WTC11 (cell line): Measurements from ENCODE around the gene KLHL29. TPM values are rescaled to one million over a fixed set of nuclear protein-coding genes. Genes with fewer than 3 reads are reported as not detected.

Experiments used
- ATAC-seq: fragments of 200-7000 bp; cut with Tn5 transposase; 2 replicates; pipeline ENCODE4 v1.10.0; 2021; ENCODE audit warnings: mild to moderate bottlenecking, moderate library complexity
- CTCF ChIA-PET: fragments of 300-600 bp; sonication (Branson Sonifier 250); formaldehyde crosslinking; loops from one replicate; lab custom pipeline; 2021; ENCODE audit warnings: antibody characterized with exemption; lab: Charles Lee
- POLR2A ChIA-PET: fragments of 350-600 bp; sonication (Branson Sonifier 250); formaldehyde crosslinking; loops from one replicate; lab custom pipeline; 2021; ENCODE audit warnings: antibody characterized with exemption; lab: Charles Lee
- DNase-seq: peaks from one replicate; pipeline ENCODE4 v3.0.0; 2021; ENCODE audit warnings: low spot score
- H3K27ac Mint-ChIP-seq: 2 replicates; pipeline ENCODE4 v1.8.0; 2021; ENCODE audit warnings: mixed read lengths
- H3K27me3 Mint-ChIP-seq: 2 replicates; pipeline ENCODE4 v1.8.0; 2021; ENCODE audit warnings: low read depth, mild to moderate bottlenecking, moderate library complexity, mixed read lengths
- H3K36me3 Mint-ChIP-seq: 2 replicates; pipeline ENCODE4 v1.8.0; 2021; ENCODE audit warnings: mixed read lengths
- H3K4me1 Mint-ChIP-seq: 2 replicates; pipeline ENCODE4 v1.8.0; 2022; ENCODE audit warnings: mixed read lengths
- H3K4me3 Mint-ChIP-seq: 2 replicates; pipeline ENCODE4 v1.8.0; 2021; ENCODE audit warnings: mild to moderate bottlenecking, moderate library complexity, mixed read lengths
- H3K9me3 Mint-ChIP-seq: 2 replicates; pipeline ENCODE4 v1.8.0; 2021; ENCODE audit warnings: mixed read lengths
- ATF1 ChIP-seq: sonication (generic); formaldehyde crosslinking; IDR thresholded peaks from 2 replicates; pipeline ENCODE4 v1.8.1; 2023; ENCODE audit warnings: mild to moderate bottlenecking, moderate library complexity, missing genetic modification reagents
- CREM ChIP-seq: sonication (generic); formaldehyde crosslinking; IDR thresholded peaks from 2 replicates; pipeline ENCODE4 v1.8.1; 2022; ENCODE audit warnings: mild to moderate bottlenecking, missing genetic modification reagents, moderate library complexity
- MXD4 ChIP-seq: fragments of 250-450 bp; sonication (Bioruptor Pico); IDR thresholded peaks from 2 replicates; pipeline ENCODE4 v1.8.0; 2021; ENCODE audit warnings: mild to moderate bottlenecking, moderate library complexity, borderline replicate concordance
- NFYB ChIP-seq: sonication (generic); formaldehyde crosslinking; conservative IDR thresholded peaks from 2 replicates; pipeline ENCODE4 v1.8.0; 2022; ENCODE audit warnings: low read depth, missing genetic modification reagents
- OVOL2 ChIP-seq: fragments of 250-450 bp; sonication (Bioruptor Pico); IDR thresholded peaks from 2 replicates; pipeline ENCODE4 v1.9.0; 2021; ENCODE audit warnings: mild to moderate bottlenecking, borderline replicate concordance
- SMAD4 ChIP-seq: sonication (generic); formaldehyde crosslinking; IDR thresholded peaks from 2 replicates; pipeline ENCODE4 v1.8.0; 2022; ENCODE audit warnings: mild to moderate bottlenecking, missing genetic modification reagents
- total RNA-seq: library from RNA; stranded (reverse); gene quantifications from 3 replicates; pipeline ENCODE4 v1.2.3, GENCODE V29; 2021
- TF ChIP-seq, protein P1 (sequence below): sonication (generic); formaldehyde crosslinking; IDR thresholded peaks from 2 replicates; pipeline ENCODE4 v1.8.1; 2023; ENCODE audit warnings: mild to moderate bottlenecking, missing genetic modification reagents, moderate library complexity
- TF ChIP-seq, protein P2 (sequence below): sonication (generic); formaldehyde crosslinking; IDR thresholded peaks from 2 replicates; pipeline ENCODE4 v1.8.0; 2022; ENCODE audit warnings: mild to moderate bottlenecking, missing genetic modification reagents
- TF ChIP-seq, protein P3 (sequence below): fragments of 250-450 bp; sonication (Bioruptor Pico); IDR thresholded peaks from 2 replicates; pipeline ENCODE4 v1.9.0; 2021; ENCODE audit warnings: mild to moderate bottlenecking, borderline replicate concordance
- TF ChIP-seq, protein P4 (sequence below): sonication (generic); formaldehyde crosslinking; IDR thresholded peaks from 2 replicates; pipeline ENCODE4 v1.8.1; 2023; ENCODE audit warnings: mild to moderate bottlenecking, missing genetic modification reagents
- TF ChIP-seq, protein P5 (sequence below): sonication (generic); formaldehyde crosslinking; conservative IDR thresholded peaks from 2 replicates; pipeline ENCODE4 v1.8.1; 2023; ENCODE audit warnings: mild to moderate bottlenecking, low read depth, missing genetic modification reagents, moderate library complexity
- TF ChIP-seq, protein P6 (sequence below): sonication (generic); formaldehyde crosslinking; IDR thresholded peaks from 2 replicates; pipeline ENCODE4 v1.8.0; 2022; ENCODE audit warnings: mild to moderate bottlenecking, missing genetic modification reagents

KLHL29 gene
- total RNA-seq, 1 experiment from 2014 or later, result 7.1 TPM

DNA sequence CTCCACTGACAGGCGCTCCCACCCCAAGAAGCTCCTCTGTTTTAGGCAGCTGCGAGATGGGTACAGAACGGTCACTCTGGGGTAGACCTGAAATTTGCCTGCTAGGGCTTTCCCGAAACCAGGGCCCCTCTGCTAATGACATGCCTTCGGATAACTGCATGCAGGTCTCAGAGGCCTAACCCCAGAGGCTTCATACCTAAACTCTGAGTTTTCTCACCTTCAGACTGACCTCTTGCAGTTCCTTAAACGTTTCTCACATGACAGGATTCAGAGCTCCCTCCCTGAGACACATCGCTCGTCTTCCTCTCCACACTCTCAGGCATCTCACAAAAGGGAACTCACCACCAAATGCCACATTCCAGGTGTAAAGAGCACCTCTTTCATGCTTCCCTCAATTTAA is 11.3 kb upstream of the KLHL29 start:
- ChIA-PET POLR2A (no interaction called here), CTCF (no interaction called here)
- H3K4me1 Mint-ChIP-seq, result peaks cover 8% of the 10 kb centered on the region

DNA sequence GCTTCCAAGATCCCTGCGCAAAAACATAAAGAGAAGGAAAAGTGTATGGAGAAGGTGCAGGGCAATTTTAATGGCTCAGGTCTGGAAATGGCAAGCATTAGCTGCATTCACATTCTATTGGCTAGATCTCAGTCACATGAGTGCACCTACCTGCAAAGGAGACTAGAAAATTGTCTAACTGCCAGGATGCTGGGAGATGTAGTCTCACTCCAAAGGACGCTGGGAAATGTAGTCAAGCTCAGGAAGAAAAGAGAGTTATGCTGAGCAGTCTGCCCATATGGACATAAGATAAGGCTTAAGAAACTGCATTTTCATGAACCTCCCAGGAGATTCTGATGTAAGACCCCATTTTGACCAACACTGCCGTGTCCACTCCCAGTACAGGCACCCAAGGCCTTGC is 9.5 kb upstream of the KLHL29 start:
- H3K36me3 Mint-ChIP-seq, result no peaks in the 10 kb centered on the region
- POLR2A ChIA-PET, result no interaction called here
- TF ChIP-seq MXD4, result no peak
- peak; percentile 90 for TF ChIP-seq NFYB (CRISPR knock-in tag)
- TF ChIP-seq, protein P1, sequence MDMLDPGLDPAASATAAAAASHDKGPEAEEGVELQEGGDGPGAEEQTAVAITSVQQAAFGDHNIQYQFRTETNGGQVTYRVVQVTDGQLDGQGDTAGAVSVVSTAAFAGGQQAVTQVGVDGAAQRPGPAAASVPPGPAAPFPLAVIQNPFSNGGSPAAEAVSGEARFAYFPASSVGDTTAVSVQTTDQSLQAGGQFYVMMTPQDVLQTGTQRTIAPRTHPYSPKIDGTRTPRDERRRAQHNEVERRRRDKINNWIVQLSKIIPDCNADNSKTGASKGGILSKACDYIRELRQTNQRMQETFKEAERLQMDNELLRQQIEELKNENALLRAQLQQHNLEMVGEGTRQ (CRISPR knock-in tag), result peak; percentile 90
- TF ChIP-seq, protein P2, sequence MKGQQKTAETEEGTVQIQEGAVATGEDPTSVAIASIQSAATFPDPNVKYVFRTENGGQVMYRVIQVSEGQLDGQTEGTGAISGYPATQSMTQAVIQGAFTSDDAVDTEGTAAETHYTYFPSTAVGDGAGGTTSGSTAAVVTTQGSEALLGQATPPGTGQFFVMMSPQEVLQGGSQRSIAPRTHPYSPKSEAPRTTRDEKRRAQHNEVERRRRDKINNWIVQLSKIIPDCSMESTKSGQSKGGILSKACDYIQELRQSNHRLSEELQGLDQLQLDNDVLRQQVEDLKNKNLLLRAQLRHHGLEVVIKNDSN (CRISPR knock-in tag), result peak; percentile 89
- TF ChIP-seq, protein P3, sequence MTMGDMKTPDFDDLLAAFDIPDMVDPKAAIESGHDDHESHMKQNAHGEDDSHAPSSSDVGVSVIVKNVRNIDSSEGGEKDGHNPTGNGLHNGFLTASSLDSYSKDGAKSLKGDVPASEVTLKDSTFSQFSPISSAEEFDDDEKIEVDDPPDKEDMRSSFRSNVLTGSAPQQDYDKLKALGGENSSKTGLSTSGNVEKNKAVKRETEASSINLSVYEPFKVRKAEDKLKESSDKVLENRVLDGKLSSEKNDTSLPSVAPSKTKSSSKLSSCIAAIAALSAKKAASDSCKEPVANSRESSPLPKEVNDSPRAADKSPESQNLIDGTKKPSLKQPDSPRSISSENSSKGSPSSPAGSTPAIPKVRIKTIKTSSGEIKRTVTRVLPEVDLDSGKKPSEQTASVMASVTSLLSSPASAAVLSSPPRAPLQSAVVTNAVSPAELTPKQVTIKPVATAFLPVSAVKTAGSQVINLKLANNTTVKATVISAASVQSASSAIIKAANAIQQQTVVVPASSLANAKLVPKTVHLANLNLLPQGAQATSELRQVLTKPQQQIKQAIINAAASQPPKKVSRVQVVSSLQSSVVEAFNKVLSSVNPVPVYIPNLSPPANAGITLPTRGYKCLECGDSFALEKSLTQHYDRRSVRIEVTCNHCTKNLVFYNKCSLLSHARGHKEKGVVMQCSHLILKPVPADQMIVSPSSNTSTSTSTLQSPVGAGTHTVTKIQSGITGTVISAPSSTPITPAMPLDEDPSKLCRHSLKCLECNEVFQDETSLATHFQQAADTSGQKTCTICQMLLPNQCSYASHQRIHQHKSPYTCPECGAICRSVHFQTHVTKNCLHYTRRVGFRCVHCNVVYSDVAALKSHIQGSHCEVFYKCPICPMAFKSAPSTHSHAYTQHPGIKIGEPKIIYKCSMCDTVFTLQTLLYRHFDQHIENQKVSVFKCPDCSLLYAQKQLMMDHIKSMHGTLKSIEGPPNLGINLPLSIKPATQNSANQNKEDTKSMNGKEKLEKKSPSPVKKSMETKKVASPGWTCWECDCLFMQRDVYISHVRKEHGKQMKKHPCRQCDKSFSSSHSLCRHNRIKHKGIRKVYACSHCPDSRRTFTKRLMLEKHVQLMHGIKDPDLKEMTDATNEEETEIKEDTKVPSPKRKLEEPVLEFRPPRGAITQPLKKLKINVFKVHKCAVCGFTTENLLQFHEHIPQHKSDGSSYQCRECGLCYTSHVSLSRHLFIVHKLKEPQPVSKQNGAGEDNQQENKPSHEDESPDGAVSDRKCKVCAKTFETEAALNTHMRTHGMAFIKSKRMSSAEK (CRISPR knock-in tag), result no peak
- CTCF ChIA-PET, result interaction anchor here (1.0 to 1.6 kb wide), 3 partner anchors 11 to 39 kb away, joined by 3 to 5 read pairs (median 4); no protein-coding TSS in a partner anchor
- no peak for DNase-seq
- H3K9me3 Mint-ChIP-seq, result peaks cover 8% of the 10 kb centered on the region
- H3K27me3 Mint-ChIP-seq, result peaks cover 24% of the 10 kb centered on the region
- no peak overlapping the region for H3K27ac Mint-ChIP-seq
- ATAC-seq, result peak; percentile 97
- no peak overlapping the region for H3K4me3 Mint-ChIP-seq
- H3K4me1 Mint-ChIP-seq, result peaks cover 11% of the 10 kb centered on the region

More for the DNA sequence above, 11.3 kb upstream of the KLHL29 start:
- no peak overlapping the region for H3K4me3 Mint-ChIP-seq
- no peaks in the 10 kb centered on the region for H3K36me3 Mint-ChIP-seq
- no peak for DNase-seq
- peaks cover 8% of the 10 kb centered on the region for H3K9me3 Mint-ChIP-seq
- H3K27me3 Mint-ChIP-seq, result peaks cover 24% of the 10 kb centered on the region
- H3K27ac Mint-ChIP-seq, result no peak overlapping the region
- ATAC-seq, result no peak
- TF ChIP-seq, protein P4, sequence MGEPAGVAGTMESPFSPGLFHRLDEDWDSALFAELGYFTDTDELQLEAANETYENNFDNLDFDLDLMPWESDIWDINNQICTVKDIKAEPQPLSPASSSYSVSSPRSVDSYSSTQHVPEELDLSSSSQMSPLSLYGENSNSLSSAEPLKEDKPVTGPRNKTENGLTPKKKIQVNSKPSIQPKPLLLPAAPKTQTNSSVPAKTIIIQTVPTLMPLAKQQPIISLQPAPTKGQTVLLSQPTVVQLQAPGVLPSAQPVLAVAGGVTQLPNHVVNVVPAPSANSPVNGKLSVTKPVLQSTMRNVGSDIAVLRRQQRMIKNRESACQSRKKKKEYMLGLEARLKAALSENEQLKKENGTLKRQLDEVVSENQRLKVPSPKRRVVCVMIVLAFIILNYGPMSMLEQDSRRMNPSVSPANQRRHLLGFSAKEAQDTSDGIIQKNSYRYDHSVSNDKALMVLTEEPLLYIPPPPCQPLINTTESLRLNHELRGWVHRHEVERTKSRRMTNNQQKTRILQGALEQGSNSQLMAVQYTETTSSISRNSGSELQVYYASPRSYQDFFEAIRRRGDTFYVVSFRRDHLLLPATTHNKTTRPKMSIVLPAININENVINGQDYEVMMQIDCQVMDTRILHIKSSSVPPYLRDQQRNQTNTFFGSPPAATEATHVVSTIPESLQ (CRISPR knock-in tag), result no peak
- TF ChIP-seq, protein P5, sequence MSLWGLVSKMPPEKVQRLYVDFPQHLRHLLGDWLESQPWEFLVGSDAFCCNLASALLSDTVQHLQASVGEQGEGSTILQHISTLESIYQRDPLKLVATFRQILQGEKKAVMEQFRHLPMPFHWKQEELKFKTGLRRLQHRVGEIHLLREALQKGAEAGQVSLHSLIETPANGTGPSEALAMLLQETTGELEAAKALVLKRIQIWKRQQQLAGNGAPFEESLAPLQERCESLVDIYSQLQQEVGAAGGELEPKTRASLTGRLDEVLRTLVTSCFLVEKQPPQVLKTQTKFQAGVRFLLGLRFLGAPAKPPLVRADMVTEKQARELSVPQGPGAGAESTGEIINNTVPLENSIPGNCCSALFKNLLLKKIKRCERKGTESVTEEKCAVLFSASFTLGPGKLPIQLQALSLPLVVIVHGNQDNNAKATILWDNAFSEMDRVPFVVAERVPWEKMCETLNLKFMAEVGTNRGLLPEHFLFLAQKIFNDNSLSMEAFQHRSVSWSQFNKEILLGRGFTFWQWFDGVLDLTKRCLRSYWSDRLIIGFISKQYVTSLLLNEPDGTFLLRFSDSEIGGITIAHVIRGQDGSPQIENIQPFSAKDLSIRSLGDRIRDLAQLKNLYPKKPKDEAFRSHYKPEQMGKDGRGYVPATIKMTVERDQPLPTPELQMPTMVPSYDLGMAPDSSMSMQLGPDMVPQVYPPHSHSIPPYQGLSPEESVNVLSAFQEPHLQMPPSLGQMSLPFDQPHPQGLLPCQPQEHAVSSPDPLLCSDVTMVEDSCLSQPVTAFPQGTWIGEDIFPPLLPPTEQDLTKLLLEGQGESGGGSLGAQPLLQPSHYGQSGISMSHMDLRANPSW (CRISPR knock-in tag), result no peak
- TF ChIP-seq, protein P6, sequence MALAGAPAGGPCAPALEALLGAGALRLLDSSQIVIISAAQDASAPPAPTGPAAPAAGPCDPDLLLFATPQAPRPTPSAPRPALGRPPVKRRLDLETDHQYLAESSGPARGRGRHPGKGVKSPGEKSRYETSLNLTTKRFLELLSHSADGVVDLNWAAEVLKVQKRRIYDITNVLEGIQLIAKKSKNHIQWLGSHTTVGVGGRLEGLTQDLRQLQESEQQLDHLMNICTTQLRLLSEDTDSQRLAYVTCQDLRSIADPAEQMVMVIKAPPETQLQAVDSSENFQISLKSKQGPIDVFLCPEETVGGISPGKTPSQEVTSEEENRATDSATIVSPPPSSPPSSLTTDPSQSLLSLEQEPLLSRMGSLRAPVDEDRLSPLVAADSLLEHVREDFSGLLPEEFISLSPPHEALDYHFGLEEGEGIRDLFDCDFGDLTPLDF (CRISPR knock-in tag), result no peak
- TF ChIP-seq OVOL2, result no peak
- no peak for TF ChIP-seq CREM
- no peak for TF ChIP-seq SMAD4 (CRISPR knock-in tag)
- no peak for TF ChIP-seq ATF1 (CRISPR knock-in tag)
